NCI-H460 (cell line): ENCODE measurements around the gene SPTBN4. TPM values are rescaled to one million over a fixed set of nuclear protein-coding genes. Genes with fewer than 3 reads are reported as not detected.
A peak's percentile ranks its signal among the peaks of the same experiment; 100 is the strongest.
"Not testable (repeated sequence)": the region's sequence is repeated elsewhere in the genome, so short reads cannot be mapped to it uniquely, and the experiment has no call there.

Experiments used
- DNase-seq: peaks from one replicate; pipeline ENCODE4 v3.0.0-alpha.2; 2016; ENCODE audit warnings: low read depth; ENCODE audit errors: extremely low read depth
- total RNA-seq: library from RNA; depleted of rRNA; stranded (reverse); fragments of >200 nt; shearing (Covaris generic); gene quantifications from 2 replicates; pipeline ENCODE4 v1.2.3, GENCODE V29; 2014

SPTBN4 gene
- total RNA-seq, 1 experiment from 2014 or later, result 0.82 TPM

- peak; percentile 89 for DNase-seq
Measured at GRCh38 chr19:40464059-40465024, 2.5 kb upstream of the SPTBN4 start.

GRCh38 chr19:40465025-40465556 is 1.7 kb upstream of the SPTBN4 start:
- no peak for DNase-seq

GRCh38 chr19:40465557-40466218 is 1.1 kb upstream of the SPTBN4 start, which contains the start of gene BLVRB:
Gene BLVRB (minus strand): TSS chr19:40465745. CDS start chr19:40465688, 57 bp downstream.
- peak; percentile 98 for DNase-seq

GRCh38 chr19:40466219-40466984 is 399 bp upstream of the SPTBN4 start:
- DNase-seq, result no peak

DNA sequence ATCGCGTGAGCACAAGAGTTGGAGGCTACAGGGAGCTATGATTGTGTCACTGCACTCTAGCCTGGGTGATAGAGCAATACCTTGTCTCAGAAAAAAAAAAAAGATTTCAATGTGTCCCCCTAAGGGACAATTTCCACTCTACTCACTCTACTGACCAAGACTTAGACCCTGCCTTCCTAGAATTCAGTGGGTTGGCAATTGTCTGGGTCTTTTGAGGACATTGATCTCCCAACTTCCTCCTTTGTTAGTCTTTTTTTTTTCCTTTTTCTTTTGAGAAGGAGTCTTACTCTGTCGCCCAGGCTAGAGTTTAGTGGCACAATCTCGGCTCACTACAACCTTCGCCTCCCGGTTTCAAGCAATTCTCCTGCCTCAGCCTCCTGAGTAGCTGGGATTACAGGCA is 2.2 kb downstream of the SPTBN4 start:
- no peak for DNase-seq

GRCh38 chr19:40471111-40471510 is 4.3 kb downstream of the SPTBN4 start:
- DNase-seq, result no peak

DNA sequence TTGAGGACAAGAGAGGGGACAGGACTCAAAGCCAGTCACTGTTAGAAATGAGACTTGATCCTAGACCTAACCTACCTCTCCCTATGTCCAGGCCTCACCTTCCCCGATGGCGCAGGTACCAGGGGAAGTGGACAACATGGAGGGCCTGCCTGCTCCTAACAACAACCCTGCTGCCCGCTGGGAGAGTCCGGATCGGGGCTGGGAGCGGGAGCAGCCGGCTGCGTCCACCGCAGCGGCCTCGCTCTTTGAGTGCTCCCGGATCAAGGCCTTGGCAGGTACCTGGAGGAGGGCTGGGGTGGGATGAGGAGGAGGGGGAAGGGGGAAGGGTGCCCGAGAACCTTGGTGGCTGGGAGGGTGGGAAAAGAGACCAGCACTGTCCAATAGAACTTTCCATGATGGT is 5.7 kb downstream of the SPTBN4 start:
- no peak for DNase-seq

DNA sequence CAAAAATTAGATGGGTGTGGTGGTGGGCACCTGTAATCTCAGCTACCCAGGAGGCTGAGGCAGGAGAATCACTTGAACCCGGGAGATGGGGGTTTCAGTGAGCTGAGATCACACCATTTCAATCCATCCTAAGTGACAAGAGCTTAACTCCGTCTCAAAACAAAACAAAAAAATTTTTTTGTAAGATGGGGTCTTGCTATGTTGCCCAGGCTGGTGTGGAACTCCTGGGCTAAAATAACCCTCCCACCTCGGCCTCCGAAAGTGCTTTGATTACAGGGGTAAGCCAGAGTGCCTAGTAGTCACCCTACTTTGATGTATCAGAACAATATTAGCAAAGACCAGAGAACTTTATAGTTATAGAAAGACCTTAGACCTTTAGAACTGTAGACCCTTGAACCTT is 7.9 kb downstream of the SPTBN4 start:
- DNase-seq, result no peak

DNA sequence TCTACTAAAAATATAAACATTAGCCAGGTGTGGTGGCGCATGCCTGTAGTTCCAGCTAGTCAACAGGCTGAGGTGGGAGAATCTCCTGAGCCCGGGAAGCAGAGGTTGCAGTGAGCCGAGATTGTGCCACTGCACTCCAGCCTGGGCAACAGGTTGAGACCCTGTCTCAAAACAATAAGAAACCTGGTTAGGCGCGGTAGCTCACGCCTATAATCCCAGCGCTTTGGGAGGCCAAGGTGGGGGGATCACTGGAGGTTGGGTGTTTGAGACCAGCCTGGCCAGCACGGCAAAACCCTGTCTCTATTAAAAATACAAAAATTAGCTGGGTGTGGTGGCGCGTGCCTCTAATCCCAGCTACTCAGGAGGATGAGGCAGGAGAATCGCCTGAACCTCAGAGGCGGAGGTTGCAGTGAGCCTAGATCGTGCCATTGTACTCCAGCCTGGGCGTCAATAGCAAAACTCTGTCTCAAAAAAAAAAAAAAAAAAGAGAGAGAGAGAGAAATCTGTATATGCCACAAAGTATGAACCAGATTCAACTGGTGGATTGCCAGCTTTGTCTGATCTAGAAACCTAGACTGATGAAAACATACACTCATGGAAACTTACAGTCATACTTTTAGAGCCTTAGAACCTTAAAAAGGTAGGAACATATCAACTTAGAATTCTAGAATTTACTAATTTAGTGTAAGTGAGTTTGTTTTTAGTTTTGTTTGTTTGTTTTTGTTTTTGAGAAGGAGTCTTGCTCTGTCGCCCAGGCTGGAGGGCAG is 9.3 kb downstream of the SPTBN4 start:
- not testable (repeated sequence) for DNase-seq

DNA sequence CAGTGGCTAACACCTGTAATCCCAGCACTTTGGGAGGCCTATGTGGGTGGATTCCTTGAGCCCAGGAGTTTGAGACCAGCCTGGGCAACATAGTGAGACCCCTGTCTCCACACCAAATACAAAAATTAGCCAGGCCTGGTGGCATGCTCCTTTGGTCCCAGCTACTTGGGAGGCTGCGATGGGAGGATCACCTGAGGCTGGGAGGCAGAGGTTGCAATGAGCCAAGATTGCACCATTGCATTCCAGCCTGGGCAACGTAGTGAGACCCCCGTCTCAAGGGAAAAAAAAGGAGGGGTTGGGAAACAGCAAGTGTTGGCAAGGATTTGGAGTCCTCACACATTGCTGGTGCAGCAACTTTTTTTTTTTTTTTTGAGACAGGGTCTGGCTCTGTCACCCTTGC is 19.2 kb downstream of the SPTBN4 start:
- DNase-seq, result no peak

DNA sequence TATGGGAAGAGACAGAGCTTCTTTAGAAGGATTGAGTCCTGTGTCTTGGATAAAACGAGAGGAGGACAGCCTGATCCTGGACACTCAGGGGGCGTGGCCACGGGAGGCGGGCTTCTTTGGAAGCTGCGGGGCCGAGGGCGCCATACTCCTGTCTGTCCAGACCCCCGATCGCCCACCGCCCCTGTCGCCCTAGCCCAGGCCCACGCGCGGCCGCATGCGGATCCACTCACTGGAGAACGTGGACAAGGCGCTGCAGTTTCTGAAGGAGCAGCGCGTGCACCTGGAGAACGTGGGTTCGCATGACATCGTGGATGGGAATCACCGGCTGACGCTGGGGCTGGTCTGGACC is 23.1 kb downstream of the SPTBN4 start:
- DNase-seq, result no peak

GRCh38 chr19:40492274-40492673 is 25.5 kb downstream of the SPTBN4 start:
- DNase-seq, result no peak

- no peak for DNase-seq
Measured at GRCh38 chr19:40493778-40494177, 27.0 kb downstream of the SPTBN4 start.

DNA sequence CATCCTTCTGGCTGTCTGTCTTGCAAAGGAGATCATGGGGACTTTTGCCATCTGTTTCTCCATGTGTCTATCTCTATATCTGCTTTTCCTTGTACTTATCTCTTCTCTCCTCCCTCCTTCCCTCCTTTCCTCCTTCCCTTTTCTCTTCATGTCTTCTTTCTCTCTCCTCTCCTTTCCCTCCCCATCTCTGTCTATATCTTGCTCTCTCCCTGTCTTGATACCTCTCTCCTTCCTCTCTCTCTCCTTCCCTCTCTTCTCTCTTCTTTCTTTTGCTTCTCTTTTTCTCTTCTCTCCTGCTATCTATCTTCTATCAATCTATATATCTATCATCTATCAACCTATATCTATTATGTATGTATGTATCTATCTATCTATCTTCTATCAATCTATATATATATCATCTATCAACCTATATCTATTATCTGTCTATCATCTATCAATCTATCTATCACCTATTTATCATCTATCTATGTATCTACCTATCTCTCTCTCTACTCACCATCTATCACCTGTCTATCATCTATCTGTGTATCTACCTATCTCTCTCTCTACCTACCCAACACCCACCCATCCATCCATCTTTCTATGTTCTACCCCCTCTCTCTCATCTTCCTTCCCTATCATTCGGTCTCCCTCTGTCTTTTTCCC is 27.5 kb downstream of the SPTBN4 start:
- no peak for DNase-seq

GRCh38 chr19:40497214-40497613 is 30.4 kb downstream of the SPTBN4 start:
- DNase-seq, result no peak

GRCh38 chr19:40499320-40499719 is 32.5 kb downstream of the SPTBN4 start:
- no peak for DNase-seq

GRCh38 chr19:40500678-40501530 is 34.1 kb downstream of the SPTBN4 start:
- not testable (repeated sequence) for DNase-seq

GRCh38 chr19:40501599-40501998 is 34.8 kb downstream of the SPTBN4 start:
- no peak for DNase-seq

GRCh38 chr19:40502081-40502480 is 35.3 kb downstream of the SPTBN4 start:
- no peak for DNase-seq
